Parathyroid adenoma (tissue), 2 donors: ENCODE data around the gene DGKI.

Experiments used
- H2AFZ ChIP-seq: fragments of 300-600 bp; sonication (generic); one replicate; pipeline ENCODE4 v1.7.0; 2017; ENCODE audit warnings: antibody characterized with exemption, mild to moderate bottlenecking
- H3K27ac ChIP-seq: fragments of 300-600 bp; sonication (generic); one replicate; pipeline ENCODE4 v1.7.0; 2017
- H3K27me3 ChIP-seq: fragments of 300-600 bp; sonication (generic); one replicate; pipeline ENCODE4 v1.7.0; 2017; ENCODE audit warnings: low read length; ENCODE audit not compliant: control insufficient read depth, insufficient read depth
- H3K36me3 ChIP-seq: fragments of 300-600 bp; sonication (generic); one replicate; pipeline ENCODE4 v1.7.0; 2017; ENCODE audit warnings: low read length; ENCODE audit not compliant: control insufficient read depth, insufficient read depth
- H3K4me1 ChIP-seq: fragments of 300-600 bp; sonication (generic); one replicate; pipeline ENCODE4 v1.7.0; 2017; ENCODE audit warnings: control low read depth
- H3K4me2 ChIP-seq: fragments of 300-600 bp; sonication (generic); one replicate; pipeline ENCODE4 v1.7.0; 2017; ENCODE audit warnings: low read length
- H3K4me3 ChIP-seq: fragments of 300-600 bp; sonication (generic); one replicate; pipeline ENCODE4 v1.7.0; 2017; ENCODE audit warnings: low read depth, low read length
- H3K79me2 ChIP-seq: fragments of 300-600 bp; sonication (generic); one replicate; pipeline ENCODE4 v1.7.0; 2017; ENCODE audit warnings: control low read depth
- H3K9ac ChIP-seq: fragments of 300-600 bp; sonication (generic); one replicate; pipeline ENCODE4 v1.7.0; 2017; ENCODE audit warnings: mild to moderate bottlenecking
- H3K9me3 ChIP-seq: fragments of 300-600 bp; sonication (generic); one replicate; pipeline ENCODE4 v1.7.0; 2017; ENCODE audit warnings: low read length; ENCODE audit not compliant: control insufficient read depth
- TF ChIP-seq, protein P1 (sequence below): fragments of 300-600 bp; sonication (generic); IDR thresholded peaks from one replicate; pipeline ENCODE4 v1.7.0; 2017; ENCODE audit warnings: antibody characterized with exemption, mild to moderate bottlenecking
- donor health status: primary hyperparathyroidism.

DGKI gene

GRCh38 chr7:137682596-137682995 lies 164.2 kb downstream of the DGKI start:
- H3K4me1 ChIP-seq, result no peaks in the 10 kb centered on the region
- H3K4me3 ChIP-seq, result no peak overlapping the region
- H3K27ac ChIP-seq, result no peak overlapping the region
- H3K4me2 ChIP-seq, result no peak overlapping the region
- TF ChIP-seq, protein P1, sequence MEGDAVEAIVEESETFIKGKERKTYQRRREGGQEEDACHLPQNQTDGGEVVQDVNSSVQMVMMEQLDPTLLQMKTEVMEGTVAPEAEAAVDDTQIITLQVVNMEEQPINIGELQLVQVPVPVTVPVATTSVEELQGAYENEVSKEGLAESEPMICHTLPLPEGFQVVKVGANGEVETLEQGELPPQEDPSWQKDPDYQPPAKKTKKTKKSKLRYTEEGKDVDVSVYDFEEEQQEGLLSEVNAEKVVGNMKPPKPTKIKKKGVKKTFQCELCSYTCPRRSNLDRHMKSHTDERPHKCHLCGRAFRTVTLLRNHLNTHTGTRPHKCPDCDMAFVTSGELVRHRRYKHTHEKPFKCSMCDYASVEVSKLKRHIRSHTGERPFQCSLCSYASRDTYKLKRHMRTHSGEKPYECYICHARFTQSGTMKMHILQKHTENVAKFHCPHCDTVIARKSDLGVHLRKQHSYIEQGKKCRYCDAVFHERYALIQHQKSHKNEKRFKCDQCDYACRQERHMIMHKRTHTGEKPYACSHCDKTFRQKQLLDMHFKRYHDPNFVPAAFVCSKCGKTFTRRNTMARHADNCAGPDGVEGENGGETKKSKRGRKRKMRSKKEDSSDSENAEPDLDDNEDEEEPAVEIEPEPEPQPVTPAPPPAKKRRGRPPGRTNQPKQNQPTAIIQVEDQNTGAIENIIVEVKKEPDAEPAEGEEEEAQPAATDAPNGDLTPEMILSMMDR, result no peak
- H2AFZ ChIP-seq, result no peak overlapping the region
- no peaks in the 10 kb centered on the region for H3K27me3 ChIP-seq
- no peaks in the 10 kb centered on the region for H3K36me3 ChIP-seq
- H3K9me3 ChIP-seq, result no peaks in the 10 kb centered on the region
- H3K9ac ChIP-seq, result no peak overlapping the region
- H3K79me2 ChIP-seq, result no peaks in the 10 kb centered on the region

GRCh38 chr7:137681657-137682562 lies 164.9 kb downstream of the DGKI start:
- Histone ChIP-seq H3K4me3 (no peak overlapping the region), H3K9me3 (no peaks in the 10 kb centered on the region), H2AFZ (no peak overlapping the region), H3K79me2 (no peaks in the 10 kb centered on the region), H3K4me2 (no peak overlapping the region), H3K9ac (no peak overlapping the region), H3K4me1 (no peaks in the 10 kb centered on the region), H3K36me3 (no peaks in the 10 kb centered on the region), H3K27ac (no peak overlapping the region), H3K27me3 (no peaks in the 10 kb centered on the region)
- TF ChIP-seq, protein P1, result no peak

GRCh38 chr7:137674551-137675409 lies 172.0 kb downstream of the DGKI start:
- Histone ChIP-seq H3K4me3 (no peak overlapping the region), H3K9me3 (no peaks in the 10 kb centered on the region), H3K27ac (no peak overlapping the region), H3K79me2 (no peaks in the 10 kb centered on the region), H2AFZ (no peak overlapping the region), H3K4me1 (no peaks in the 10 kb centered on the region), H3K27me3 (no peaks in the 10 kb centered on the region), H3K9ac (no peak overlapping the region), H3K36me3 (no peaks in the 10 kb centered on the region), H3K4me2 (no peak overlapping the region)
- TF ChIP-seq, protein P1, result no peak

- H3K27me3 ChIP-seq, result no peaks in the 10 kb centered on the region
- no peak overlapping the region for H3K9ac ChIP-seq
- H3K36me3 ChIP-seq, result no peaks in the 10 kb centered on the region
- no peak overlapping the region for H3K4me3 ChIP-seq
- H3K79me2 ChIP-seq, result no peaks in the 10 kb centered on the region
- no peak overlapping the region for H3K27ac ChIP-seq
- no peaks in the 10 kb centered on the region for H3K4me1 ChIP-seq
- H3K4me2 ChIP-seq, result no peak overlapping the region
- no peak overlapping the region for H2AFZ ChIP-seq
- H3K9me3 ChIP-seq, result no peaks in the 10 kb centered on the region
- TF ChIP-seq, protein P1, result no peak
Observed at GRCh38 chr7:137674048-137674447, 172.7 kb downstream of the DGKI start.
